Activated T-helper 1 cell treated with Interleukin-2 at 50 U/mL for 16 hours (primary cell): ENCODE results near the gene PTPRN2.

Experiments used
- DNase-seq: peaks from one replicate; pipeline ENCODE4 v3.0.0-alpha.2; 2020; ENCODE audit warnings: low read depth

The PTPRN2 gene

GRCh38 chr7:158067931-158068482 is 519.6 kb downstream of the PTPRN2 start:
- no peak for DNase-seq

GRCh38 chr7:158067219-158067930 is 520.2 kb downstream of the PTPRN2 start:
- no peak for DNase-seq

DNA sequence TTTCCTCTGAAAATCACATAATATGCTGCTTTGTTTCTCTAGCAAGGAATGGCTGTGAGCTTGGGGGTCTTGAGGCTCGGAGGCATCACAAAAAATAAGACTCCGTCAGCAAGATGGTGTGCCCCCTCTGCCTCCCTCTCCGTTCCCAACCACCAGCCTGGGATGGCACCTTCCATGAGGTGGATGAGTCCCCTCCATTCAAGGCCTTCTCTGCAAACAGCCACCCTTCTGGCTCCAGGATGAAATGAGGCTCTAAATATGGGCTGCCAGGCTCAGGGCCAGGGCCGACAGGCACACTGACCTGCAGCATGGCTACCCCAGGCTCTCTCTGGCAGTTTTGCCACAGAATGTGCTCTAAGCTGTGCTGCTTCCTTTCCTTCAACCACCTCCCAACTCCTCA is 521.5 kb downstream of the PTPRN2 start:
- DNase-seq, result no peak

- no peak for DNase-seq
Measured at GRCh38 chr7:158065340-158065739, 522.3 kb downstream of the PTPRN2 start.

- DNase-seq, result no peak
Measured at GRCh38 chr7:158064631-158065030, 523.0 kb downstream of the PTPRN2 start.

- no peak for DNase-seq
Measured at GRCh38 chr7:158063850-158064610, 523.6 kb downstream of the PTPRN2 start.

GRCh38 chr7:158062661-158063060 is 525.0 kb downstream of the PTPRN2 start:
- DNase-seq, result no peak

- no peak for DNase-seq
Measured at GRCh38 chr7:158061884-158062656, 525.6 kb downstream of the PTPRN2 start.

GRCh38 chr7:158061026-158061630 is 526.5 kb downstream of the PTPRN2 start:
- no peak for DNase-seq

- DNase-seq, result no peak
Measured at GRCh38 chr7:158060216-158060615, 527.4 kb downstream of the PTPRN2 start.

- no peak for DNase-seq
Measured at GRCh38 chr7:158057446-158057845, 530.2 kb downstream of the PTPRN2 start.

GRCh38 chr7:158056761-158057160 is 530.9 kb downstream of the PTPRN2 start:
- no peak for DNase-seq

DNA sequence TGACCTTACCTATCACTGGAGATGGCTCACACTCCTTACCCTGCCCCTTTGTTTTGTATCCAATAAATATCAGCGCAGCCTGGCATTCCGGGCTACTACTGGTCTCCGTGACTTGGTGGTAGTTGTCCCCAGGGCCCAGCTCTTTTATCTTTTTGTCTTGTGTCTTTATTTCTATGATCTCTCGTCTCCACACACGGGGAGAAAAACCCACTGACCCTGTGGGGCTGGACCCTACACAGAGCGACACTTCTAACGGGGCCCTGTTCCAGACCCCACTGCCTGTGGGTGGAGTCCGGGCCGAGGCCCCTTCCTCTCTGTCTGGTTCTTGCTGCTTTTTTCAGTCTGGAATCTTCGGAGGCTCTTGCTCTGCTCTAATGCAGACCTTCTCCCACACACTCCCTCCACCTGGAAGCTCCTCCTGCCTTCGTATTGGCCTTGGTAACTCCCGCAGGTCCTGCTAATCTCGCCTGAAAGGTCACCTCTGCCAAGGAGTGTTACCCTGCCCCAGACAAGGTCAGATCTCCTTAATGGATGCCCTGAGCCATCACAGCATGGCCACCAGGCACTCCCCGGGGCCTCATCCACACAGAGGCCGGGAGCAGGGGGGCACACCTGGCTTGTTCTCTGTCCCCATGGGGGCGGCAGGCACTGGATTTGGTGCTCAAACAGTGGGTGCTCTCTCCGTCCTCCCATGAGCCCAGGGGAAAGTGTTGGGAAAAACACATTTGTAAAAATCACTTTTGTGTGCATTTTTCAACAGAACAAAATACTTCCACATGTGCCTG is 531.7 kb downstream of the PTPRN2 start:
- no peak for DNase-seq

DNA sequence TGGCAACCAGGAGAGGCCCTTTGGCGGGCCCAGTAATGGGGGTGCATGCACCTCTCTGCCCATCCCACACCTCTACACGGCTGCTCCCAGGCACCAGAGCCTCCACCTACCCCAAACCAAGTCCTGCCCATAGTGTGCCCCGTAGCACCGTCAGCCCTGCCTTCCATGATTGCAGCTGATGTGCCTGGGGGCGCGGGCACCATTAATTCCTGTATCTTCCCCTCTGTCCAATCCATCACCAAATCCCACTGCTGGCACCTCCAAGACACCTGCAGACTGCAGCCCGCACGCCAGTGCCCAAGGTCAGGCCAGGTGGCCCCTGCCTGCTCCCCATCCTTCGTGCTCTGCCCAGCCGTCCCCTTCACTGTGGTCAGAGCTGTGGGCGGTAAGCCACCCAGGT is 533.0 kb downstream of the PTPRN2 start:
- DNase-seq, result no peak

DNA sequence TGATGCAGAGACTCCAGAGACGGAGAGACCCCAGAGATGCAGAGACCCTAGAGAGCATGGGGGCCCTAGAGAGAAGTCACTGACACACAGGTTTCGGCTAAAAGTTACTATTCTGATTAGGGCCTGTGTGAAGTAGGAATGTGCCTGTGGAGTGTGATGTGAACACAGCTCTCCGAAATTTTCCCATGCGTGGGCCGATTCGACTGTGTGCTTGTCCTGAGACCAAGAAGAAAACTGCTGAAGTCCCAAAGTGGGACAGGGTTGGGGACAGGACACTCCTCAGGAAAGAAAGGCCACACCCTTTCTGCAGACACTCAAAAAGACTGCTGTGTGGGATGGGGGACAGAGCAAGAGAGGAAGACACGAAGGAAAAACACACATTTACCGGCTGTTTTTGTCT is 533.5 kb downstream of the PTPRN2 start:
- no peak for DNase-seq

DNA sequence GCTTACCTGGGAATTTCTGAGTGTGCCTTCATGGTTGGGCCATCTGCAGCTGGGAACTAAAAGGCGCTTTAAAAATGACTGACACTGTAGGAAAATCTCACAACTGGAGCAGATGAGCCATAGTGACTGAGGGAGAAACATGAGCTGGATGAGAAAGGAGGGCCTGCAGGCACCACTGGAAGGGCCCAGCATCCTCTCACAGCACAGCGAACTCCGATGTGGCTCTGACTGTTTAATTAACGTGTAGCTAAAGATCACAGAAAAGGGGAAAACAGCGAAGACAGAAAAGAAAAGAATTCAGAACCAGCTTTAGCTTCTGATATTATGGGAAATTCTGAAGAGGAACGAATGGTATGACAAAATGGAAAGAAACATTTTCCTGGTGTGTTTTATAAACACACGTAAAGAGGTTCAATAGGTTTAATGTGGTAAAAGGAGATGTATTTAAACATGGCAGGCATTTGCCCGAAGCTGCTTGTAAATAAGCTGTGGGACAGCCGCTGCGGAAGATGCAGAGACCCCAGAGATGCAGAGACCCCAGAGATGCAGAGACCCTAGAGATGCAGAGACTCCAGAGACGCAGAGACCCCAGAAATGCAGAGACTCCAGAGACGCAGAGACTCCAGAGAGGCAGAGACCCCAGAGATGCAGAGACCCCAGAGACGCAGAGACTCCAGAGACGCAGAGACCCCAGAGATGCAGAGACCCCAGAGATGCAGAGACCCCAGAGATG is 534.3 kb downstream of the PTPRN2 start:
- no peak for DNase-seq

GRCh38 chr7:158052381-158053060 is 535.1 kb downstream of the PTPRN2 start:
- no peak for DNase-seq

GRCh38 chr7:158051776-158052175 is 535.8 kb downstream of the PTPRN2 start:
- DNase-seq, result no peak

GRCh38 chr7:158050978-158051651 is 536.5 kb downstream of the PTPRN2 start:
- no peak for DNase-seq
